Measurements from ENCODE around the gene SCRN2.

Gene SCRN2

DNA sequence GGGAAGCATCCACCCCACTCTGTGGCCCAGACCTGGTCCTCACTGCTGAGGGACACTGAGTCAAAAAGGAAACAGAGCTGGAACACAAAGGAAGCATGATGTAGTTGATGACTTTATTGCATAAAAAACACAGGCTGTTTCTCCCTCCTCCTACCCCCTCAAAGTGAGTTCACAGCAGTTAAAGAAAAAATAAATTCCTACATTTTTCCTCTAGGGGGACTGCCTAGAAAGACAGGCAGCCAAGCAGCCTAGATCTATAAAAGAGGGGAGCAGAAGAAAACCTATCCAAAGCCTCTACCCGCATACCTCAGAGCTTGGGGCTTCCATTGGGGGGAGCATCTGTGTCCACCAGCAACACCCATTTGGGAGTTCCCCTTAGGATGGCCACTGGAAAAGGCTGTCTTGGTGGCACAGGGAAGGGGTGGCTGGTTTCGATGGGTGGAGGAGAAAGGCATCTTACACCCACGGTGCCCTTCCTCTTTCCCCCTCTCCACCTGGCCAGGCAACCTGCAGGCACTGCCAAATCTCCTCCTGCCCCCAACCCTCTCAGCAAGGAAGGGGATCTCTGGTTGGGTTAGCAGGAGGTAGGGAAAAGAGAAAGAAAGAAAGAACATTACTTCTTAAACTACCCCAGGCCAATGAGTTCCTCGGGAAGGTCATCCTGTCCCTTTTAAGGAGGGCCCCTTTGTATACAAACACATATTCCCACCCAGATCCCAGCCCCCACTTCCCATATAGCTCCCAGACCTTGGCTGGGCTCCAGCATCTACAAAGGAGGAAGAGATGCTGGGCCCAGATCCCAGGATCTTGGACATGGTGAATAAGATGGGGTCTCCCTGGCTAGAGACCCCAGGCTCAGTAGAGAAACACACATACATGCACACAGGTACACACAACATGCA, 4.0 kb upstream of the SCRN2 start:
- peak; percentile 47 for DNase-seq

DNA sequence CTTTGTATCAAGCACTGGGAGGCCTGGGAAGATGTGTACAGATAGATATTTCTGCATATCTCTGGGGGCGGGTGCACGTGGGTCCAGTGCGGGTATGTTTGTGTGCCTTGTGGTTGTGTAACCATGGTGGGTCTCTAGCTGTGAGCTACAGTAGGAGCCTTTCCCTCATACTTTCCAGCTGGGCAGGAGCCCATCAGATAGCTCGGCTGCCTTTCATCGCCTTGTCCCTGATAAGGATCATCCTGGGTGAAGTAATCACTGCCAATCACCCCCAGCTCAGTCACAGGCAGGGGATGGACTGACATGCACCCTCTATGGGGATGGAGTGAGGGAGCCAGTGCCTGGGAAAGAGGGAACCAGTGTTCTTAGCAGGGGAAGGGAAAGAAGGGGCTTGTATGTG, 3.2 kb upstream of the SCRN2 start:
- DNase-seq = peak; percentile 44

GRCh38 chr17:47843391-47843730, 2.3 kb upstream of the SCRN2 start:
- DNase-seq = peak; percentile 97

DNA sequence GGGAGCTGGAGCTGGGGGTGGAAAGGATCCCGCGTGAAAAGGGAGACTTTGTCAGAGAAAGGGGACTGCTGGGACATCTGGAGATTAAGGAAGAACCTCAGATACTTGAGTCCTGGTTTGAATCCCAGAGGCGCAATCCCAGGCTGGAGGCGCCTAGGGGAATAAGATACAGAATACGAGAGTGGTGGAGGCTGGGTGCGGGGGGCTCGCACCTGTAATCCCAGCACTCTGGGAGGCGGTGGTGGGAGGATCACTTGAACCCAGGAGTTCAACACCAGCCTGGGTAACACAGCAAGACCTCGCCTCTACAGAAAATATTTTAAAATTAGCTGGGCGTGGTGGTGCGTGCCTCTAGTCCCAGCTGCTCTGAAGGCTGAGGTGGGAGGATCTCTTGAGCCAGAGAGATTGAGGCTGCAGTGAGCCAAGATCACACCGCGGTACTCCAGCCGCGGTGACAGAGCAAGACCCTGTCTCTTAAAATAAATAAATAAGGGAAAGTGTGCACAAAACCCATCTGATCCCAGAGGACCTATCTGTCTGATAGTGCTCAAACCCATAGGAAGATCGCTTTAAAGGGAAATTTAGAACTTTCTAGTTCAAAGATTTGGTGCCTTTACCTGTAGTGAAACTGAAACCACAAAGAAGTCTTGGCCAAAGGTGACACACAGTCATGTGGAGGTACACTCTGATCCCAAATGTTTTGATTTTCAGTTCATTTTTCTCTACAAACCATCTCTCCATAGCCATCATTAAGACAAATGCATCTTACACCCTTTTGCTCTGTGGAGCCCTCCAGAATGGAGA, 617 bp upstream of the SCRN2 start:
- DNase-seq = no peak

GRCh38 chr17:47840001-47840741, 902 bp downstream of the SCRN2 start:
- peak; percentile 62 for DNase-seq

- no peak for DNase-seq
Observed at GRCh38 chr17:47839071-47839470, 2.0 kb downstream of the SCRN2 start.

- no peak for DNase-seq
Observed at GRCh38 chr17:47838636-47839035, 2.4 kb downstream of the SCRN2 start.

GRCh38 chr17:47837401-47838039, 3.6 kb downstream of the SCRN2 start:
- no peak for DNase-seq

DNA sequence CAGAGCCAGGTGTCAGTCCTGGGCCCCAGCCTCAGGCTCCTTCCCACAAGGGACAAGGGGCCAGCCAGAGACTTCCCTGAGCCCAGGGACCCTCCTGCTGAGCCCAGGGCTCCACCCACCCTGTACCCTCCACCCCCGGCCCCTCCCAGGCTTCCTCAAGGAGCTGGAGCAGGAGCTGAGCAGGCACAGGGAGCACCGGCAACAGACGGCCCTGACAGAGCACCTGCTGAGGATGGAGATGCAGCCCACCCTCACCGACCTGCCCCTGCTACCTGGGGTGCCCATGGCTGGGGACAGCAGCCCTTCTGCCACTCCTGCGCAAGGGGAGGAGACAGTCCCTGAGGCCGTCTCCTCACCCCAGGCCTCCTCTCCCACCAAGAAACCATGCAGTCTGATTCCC, 4.5 kb downstream of the SCRN2 start:
- no peak for DNase-seq

DNA sequence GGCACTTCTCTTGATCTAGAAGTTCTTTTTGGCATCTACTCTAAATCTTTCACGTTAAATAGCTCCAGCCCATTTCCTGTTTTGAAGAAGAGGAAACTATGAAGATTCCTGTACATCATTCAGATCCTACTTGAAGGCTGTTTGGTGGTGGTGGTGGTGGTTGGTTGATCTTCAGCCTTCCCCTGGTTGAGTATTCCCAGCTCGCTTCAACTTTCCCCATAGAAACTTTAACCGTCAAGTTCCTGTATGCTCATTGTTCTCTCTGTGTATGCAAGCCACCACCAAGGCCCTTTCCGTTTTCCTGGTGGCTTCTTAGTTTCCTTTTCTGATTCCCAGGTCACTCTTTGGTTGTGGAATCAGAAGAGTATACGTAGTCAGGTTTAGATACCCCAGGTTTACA, 6.3 kb downstream of the SCRN2 start:
- DNase-seq = no peak

GRCh38 chr17:47831934-47832327, 9.1 kb downstream of the SCRN2 start:
- DNase-seq = peak; percentile 44

DNA sequence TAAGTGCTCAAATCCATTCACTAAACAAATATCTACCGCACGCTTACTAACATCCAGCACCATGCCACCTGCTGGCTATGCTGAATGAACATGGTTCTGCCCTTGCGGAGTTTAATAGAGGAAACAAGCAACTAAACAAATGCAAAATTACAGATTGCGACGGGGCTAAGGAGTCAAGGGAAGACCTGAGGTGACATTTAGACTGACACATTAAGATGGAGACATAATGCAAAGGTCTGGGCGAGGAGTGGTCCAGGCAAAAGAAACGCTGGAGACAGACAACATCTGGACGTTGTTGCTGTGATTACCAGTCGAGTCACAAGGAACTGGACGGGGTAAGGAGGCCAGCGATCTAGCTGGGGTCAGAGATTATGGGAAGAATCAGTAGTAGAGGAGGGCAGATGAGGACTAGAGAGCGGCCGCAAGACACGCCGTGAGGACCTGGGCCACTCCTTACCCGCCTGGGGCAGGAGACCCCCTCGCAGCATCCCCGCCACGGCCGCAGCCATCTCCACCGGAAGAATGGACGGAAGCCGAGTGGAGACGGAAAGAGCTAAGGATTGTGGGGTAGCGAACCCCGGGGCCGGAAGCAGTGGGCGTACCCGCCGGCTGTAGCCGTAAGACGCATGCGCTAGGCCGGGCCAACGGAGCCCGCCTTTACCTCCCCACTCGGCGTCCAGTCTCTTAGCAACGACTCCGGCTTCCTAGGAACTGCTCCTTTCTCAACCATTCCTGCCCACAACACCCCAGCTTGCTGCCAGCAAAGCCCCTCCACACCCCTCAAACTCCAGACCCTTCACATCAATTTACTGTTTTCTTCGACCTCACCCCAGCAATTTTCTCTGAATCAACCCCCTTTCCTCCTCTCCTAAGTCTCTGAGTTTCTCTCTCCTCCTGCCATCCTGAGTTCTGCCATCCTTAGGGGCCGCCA, 9.8 kb downstream of the SCRN2 start, which contains the start of the genes LRRC46 and MRPL10:
Gene LRRC46 (plus strand): TSS at position 668 of the 931 bp plus-strand sequence. CDS start 320 bp downstream, outside the sequence.
Gene MRPL10 (minus strand): TSS at position 539 of the 931 bp plus-strand sequence. CDS start 30 bp downstream, at position 509.
- peak; percentile 98 for DNase-seq

GRCh38 chr17:47830396-47831002, 10.6 kb downstream of the SCRN2 start:
- DNase-seq = no peak

DNA sequence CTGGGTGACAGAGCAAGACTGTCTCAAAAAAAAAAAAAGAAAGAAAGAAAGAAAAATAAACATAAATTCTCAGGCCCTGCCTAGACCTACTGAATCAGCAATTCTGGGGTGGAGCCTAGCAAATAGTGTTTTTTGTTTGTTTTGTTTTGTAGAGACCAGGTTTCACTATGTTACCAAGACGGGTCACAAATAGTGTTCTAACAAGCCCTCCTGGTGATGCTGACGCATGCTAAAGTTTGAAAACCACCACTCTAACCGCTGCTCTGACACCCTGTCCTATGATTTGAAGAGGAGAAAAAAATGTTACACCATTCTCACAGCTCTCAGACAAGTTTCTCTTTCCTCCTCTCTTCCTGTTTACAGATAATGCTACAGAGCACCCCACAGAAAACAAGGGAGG, 11.2 kb downstream of the SCRN2 start:
- no peak for DNase-seq

DNA sequence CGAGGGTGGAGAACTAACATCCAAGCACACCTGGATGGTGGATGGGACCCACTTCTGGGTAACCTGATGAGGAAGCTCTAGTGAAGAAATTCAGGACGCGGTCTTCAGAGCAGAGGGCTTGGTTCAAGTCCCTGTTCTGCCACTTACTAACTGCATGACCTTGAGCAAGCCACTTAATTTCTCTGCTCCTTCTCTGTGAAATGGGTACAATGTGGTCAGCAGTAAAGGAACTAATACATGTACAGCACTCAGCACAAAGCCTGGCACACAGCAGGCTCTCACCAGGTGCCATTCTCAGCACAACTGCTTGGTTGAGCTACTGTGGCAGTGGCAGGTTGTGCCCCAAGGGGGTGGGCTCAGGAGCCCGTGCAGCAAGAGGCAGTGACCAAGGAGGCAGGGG, 17.6 kb downstream of the SCRN2 start:
- no peak for DNase-seq

GRCh38 chr17:47822785-47823184, 18.3 kb downstream of the SCRN2 start:
- DNase-seq = no peak

DNA sequence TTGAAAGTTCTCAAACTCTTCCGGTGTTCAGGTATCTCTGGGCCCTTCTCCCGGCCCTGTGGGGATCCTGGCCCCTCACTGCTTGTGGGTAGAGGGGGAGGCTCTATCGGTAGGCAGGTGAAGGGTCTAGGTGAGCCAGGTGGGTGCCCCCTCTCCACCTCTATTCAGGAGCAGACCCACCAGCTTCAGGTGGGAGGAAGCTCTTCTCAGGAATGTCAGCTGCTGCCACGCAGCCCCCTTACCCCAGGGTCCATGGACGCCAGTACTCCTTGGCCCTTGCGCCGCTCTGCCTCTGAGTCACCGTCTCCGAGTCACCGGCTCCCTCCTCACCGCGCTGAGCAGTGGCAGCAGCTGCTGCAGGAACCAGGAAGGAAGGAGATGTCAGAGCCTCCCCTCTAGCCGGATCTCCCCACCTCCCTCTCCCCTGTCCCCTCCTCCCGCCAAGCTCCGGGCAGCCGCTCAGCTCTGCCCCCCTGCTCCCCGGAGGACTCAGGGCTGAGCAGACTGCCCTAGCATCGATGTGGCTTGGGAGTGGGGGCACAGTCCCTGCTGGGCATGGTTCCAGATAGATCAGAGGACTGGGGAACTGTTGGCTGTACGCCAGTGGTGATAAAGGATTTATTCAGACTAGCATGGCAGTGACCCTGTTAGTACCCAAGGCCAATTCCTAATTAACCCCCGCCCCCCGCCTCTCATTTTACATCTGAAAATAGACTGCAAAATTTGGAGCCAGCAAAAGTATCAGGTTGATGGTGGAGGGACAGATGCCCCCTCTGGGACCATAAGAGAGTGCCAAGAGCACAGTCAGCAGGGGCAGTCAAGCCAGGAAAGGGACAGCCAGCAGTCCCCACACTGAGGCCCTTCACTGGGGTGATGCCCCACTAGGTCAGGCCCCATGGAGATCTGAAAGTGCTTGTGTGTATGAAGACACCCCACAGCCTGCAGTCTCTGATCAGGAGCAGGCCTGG, 19.4 kb downstream of the SCRN2 start, which contains the start of gene OSBPL7:
Gene OSBPL7 (minus strand): TSS at position 371 of the 968 bp plus-strand sequence. CDS start 1,516 bp downstream, outside the sequence.
- DNase-seq = peak; percentile 94

GRCh38 chr17:47821031-47821423, 20.0 kb downstream of the SCRN2 start:
- DNase-seq = no peak

DNA sequence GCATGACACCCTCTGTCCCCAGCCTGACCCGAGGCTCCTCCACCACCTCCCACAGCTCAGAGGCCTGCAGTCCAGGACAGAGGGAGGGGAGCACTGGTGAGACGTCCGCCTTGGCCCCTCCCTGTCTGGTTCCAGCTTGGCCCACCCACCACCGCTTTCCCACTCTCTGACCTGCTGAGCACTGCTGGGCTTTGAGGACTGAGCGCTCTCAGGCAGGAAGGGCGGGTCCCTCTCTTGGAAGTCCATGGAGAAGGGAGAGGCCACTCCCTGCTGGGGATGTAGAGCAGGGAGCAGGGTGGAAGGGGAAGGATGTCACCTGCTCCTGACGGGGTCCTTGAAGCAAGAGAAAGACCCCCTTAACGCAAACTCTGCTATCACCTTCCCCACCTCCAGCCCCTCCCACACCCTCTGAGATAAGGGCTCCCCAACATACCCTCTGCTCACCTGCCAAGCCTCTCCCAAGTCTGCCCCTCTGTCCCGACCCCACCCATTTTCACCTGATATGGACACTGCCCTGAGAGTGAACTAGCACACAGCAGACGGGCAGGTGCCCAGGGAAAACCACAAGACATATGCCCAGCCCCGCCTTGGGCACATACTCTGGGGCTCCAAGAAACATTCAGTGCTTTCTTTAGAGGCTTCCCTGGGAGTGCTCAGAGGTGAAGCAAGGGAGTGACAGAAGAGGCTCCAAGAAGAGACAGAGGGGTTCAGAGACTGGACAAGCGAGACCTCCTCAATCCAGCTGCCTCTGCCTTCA, 20.9 kb downstream of the SCRN2 start:
- DNase-seq = no peak

All from NCI-H69 (cell line).